CD4-positive, alpha-beta T cell treated with Interleukin-17A for 1 hour (primary cell): ENCODE measurements around the gene MS4A15.

Experiments used
- DNase-seq: peaks from one replicate; pipeline ENCODE4 v3.0.0-alpha.2; 2020

The MS4A15 gene

DNA sequence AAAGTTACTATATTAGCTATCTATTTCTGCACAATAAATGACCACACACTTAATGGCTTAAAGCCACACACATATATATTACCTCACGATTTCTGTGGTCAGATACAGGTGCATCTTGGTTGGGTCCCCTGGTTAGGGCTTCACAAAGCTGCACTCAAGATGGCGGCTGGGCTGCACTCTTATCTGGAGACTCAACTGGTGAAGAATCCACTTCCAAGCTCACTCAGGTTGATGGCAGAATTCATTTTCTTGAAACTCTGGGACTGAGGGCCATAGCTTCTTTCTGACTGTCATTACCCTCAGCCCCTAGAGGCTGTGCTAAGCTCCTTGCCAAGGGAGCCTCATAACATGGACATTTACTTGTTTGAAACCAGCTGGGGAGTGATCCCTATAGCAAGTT is 23.4 kb downstream of the MS4A15 start:
- DNase-seq: no peak

DNA sequence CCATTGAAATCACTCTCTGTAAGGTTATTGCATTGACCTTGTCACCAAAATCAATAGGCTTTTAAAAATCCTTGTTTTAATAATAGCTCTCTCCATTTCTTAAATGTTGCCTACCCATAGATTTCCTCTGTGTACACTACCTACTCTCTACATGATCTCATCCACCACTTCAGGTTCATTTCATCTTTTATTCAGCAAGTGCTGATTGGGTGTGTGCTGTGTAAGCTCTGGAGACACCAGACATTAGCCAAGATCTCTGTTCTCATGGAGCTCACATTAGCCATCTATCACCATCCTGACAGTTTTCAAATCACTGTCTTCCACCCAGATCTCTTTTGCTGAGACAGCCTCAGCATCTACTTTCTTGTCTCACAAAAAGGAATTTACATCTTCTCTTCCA is 24.1 kb downstream of the MS4A15 start:
- DNase-seq: no peak

DNA sequence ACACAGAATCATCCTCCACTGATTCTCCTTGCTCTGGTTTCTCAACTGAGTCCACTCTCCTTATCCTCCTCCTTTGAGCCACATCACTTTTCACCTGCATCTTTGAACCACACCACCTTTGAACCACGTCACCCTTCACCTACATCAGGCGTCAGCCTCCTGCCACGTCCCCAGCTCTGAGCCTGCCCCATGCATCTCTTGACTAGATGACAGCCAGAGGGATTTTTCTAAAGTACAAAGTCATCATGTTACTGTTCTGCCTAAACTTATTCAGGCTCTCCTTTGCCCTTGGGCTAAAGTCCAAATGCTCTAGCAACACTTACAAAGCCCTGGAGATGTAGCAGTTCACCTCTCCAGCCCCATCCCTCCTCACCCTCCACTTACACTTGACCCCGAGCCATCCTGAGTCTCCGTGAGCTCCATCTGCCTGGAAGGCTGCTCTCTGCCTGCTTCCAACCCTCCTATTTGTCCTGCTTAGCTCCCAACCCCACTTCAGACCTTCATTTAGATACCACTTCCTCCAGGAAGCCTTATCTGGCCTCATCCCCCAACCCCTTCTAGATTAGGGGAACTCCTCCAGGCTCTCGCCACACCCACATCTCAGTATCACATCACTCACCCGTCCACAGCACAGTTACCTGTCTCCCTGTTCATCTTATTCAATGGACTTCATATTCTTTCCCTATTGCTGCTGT is 24.8 kb downstream of the MS4A15 start:
- no peak for DNase-seq

DNA sequence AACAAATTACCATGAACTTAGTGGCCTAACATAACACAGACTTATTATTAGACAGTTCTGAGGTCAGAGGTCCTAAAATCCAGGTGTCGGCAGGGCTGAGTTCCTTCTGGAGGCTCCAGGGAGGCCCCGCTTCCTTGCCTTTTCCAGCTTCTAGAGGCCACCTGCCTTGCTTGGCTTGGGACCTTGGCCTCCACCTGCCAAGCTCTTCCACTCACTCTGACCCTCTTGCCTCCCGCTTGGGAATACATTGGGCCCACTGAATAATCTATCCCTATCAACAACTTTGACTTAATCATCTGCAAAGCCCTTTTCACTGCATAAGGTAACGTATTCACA is 25.3 kb downstream of the MS4A15 start:
- DNase-seq: no peak

DNA sequence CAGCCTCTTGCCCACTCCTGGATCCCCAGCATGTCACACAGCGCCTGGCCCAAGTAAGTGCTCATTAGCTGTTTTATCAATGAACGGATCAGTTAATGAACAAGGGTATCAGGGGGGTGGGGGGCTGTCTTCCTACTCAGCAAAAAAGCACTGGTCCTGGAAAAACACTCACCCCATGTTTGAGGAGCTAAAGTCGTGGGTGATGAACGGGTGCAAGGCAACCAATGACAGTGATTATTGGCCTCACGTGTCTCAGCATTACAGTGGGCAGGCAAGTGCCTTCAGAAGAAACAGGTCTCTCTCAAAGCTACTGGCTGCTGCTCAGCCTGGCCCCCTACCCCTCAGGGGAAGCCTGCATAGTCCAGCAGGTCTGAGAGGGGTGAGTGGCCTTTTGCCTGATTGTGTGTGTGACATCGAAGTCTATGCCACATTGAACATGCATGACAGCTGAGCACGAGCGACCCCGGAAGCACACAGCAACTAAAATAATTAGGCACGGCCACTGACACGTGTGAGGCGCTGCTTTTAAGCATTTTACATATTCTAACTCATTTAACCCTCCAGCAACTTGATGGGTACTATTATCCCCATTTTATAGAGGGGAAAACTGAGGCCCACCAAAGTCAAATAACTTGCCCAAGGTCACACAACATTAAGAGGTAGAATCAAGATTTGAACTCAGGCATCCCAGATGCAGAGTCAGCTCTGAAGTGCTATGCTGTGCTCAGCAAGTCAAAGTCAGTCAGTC is 25.9 kb downstream of the MS4A15 start:
- DNase-seq: no peak

DNA sequence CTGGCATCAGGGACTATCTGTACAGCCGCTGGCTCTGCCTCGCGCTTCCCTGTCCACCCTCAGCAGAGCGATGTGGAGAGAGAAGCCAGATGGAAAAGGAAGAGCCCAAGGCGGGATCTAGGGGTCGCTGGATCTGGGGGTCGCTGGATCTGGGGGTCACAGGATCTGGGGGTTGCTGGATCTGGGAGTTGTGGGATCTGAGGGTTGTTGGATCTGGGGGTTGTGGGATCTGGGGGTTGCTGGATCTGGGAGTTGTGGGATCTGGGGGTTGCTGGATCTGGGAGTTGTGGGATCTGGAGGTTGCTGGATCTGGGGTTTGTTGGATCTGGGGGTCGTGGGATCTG is 26.4 kb downstream of the MS4A15 start:
- no peak for DNase-seq

DNA sequence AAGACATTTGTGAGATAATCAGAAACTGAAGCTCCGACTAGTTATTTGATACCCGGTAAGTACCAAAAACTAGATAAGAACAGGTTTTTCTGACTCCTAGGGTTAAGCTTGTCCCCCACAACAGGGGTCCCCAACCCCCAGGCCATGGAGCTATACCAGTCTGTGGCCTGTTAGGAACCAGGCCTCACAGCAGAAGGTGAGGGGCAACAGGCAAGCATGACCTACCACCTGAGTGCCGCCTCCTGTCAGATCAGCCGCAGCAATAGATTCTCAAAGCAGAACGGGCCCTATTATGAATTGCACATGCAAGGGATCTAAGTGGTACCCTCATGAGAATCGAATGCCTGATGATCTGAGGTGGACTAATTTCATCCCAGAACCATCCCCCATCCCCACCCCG is 27.2 kb downstream of the MS4A15 start:
- no peak for DNase-seq

DNA sequence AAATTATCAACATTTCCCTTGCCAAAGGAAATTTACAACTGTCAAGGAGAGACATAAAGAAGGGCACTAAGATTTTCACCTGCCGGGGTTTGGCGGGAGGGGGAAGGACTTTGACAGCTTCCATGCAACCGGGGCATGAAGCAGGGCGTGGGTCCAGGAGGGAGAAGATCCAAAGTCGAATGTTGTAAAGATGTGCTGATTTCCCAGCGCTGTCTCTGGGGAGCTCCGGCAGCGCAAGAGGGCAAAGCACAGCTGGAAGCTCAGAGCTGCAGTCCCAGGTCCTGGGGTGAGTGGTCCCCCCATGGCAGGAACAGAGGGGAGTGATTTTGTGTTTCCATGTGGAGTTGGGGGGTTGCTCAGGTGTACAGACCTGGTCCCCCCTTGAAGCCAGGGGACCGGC is 28.5 kb downstream of the MS4A15 start, which contains the start of gene MS4A10:
Gene MS4A10 (plus strand): TSS at position 198 of the 400 bp plus-strand sequence. CDS start 5,003 bp downstream, outside the sequence.
- DNase-seq: no peak

DNA sequence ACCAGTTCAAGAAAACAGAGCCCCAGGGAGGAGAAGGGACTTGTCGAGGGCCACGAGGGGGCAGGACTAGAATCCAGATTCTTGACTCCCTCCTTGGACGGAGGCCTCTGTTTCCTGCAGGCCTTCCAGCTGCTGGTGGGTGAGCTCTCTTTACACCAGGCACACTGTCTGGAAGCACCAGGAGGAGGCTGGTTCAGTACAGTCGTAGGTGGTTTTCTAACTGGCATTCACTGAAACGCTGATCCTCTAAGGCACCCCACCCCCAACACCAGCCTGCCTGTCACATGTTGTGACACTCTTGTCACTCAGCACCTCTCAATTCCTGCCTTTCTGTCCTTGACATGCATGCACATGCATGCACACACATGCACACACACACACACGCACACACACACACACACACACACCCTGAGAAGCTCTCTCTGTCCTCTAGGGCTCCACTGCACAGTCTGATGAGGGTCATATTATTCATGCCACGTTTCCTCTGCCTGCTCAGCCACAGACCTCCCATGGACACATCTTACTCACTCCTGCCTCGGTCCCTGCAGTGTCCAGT is 29.2 kb downstream of the MS4A15 start:
- DNase-seq: no peak

DNA sequence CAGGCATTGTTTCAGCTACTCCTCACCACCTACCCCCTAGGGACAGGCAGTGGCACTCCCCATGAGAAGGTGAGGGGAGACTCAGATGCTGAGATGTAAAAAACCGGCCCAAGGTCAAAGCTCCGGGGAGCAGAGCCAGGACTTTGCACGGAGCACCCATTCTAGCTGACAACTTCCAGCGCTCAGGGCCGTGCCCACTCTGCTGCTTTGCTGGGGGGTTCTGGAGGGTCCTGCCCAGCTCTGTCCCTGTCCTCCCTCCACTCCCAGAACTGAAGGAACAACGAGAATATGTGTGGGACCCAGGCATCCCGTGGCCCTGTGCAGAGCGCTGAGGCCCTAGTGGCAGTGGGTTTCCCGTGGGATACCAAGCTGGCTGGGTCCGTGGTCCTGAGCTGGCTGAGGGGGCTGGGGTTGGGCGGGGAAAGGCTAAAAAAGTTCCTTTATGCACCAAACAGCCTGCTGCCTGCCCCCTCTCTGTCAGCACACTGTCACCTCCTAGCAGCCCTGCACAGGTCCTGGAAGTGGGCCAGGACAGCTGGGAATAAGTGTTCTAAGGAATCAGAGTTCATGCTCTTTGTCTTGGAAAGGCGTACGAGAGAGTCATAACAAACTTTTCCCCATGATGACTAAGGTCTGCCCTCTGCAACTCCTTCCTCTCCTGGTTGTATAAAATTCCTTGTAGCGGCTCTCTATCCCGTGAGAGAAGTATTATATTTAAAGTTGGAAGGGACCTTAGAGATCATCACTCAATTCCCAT is 30.3 kb downstream of the MS4A15 start:
- no peak for DNase-seq

DNA sequence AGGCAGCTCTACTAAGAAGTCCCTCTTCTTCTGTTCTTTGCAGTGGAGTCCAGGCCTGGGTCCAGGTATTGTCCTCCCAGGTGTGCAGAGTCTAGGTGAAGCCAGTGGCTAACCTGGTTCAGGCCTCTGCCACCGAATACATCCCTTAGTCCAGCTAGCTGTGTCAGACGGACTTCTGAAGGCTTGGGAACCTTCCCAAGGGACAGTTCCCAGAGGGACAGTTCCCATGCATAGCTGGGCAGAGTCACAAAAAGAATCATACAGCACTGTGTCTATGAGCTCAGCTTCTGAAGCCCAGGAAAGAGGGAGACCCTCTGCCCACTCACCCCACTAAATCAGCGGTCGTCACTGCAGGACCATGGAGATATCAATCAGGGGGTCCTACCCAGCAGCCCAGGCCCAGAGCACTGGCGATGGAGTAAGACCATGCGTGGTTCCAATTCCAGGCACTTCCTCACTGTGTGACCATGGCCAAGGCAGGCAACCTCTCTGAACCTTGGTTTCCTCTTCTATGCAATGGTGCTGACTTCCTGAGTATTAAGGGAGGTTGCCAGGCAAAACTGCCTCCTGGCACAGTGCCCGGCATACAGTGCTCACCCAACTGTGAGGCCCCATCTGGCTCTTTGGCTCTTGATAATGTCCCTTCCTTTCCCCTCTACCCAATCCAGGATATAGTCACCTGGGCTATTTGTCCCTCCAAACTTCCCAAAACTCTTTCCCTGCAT is 31.9 kb downstream of the MS4A15 start:
- no peak for DNase-seq

DNA sequence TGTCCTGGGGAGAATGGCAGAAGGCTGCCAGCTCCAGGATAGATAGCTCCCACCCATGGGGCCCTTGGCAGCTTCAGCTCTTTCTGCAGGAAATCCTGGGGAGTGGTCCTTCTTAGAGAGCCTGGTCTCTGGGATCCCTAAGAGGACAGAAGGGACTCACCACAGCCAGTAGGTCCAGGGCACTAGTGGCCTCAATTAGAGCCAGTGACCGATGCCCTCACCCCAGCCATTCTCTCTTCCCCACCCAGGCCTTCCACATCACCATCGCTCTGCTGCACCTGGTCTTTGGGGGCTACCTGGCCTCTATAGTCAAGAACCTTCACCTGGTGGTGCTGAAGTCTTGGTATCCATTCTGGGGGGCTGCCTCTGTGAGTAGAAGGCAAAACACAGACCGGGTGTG is 34.1 kb downstream of the MS4A15 start:
- DNase-seq: no peak

DNA sequence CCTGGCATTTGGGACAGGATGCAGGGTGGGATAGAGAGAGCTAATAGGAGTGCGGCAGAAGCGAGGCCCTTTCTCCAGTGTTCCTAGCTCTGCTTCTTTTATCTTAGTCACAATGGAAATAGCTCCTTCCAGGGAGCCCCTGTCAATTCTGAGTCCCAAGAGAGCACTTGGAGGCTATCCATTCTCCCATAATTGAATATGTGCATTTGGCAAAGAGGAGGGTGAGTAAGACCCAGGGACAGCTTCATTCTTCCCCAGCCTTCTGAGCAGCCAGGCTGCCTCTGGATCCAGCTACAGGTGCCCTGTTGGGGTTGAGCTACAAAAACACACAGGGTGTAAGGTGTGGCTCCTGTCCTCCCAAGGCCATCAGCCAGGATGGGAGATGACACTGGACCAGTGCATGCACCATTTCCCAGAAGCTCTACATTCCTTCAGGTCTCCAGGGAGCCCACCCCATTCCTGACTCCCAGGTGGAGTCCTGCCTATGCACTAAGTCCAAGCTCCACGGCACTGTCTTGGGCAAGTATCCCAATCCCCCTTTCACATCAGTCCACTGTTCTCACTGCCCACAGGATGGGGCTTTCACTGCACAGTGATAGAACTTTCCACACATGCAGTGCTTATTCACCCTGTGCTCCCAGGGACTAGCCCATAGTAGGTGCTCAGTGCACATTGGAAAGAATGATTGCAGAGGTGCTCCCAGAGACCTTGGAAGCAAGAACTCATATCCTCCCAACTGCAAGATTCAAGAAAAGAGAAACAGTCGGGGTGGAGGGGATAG is 34.7 kb downstream of the MS4A15 start:
- no peak for DNase-seq

DNA sequence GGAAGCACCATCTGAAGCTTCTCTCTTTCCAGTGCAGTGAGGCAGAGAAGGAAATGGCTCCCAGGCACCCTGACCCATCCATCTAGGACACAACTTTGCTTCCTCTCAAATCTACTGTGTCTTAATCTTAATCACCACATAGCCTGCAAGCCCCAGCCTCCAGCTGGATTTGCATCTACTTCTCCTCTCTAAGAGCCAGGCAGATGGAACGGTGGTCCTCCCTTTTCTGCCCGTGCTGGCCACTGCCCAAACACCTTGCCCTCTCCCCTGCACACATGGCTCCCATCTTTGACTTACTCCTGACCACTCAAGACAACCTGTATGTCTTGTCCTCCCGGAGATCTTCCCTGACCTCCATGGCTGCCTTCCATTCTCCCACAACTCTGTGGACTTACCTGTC is 35.9 kb downstream of the MS4A15 start:
- no peak for DNase-seq

DNA sequence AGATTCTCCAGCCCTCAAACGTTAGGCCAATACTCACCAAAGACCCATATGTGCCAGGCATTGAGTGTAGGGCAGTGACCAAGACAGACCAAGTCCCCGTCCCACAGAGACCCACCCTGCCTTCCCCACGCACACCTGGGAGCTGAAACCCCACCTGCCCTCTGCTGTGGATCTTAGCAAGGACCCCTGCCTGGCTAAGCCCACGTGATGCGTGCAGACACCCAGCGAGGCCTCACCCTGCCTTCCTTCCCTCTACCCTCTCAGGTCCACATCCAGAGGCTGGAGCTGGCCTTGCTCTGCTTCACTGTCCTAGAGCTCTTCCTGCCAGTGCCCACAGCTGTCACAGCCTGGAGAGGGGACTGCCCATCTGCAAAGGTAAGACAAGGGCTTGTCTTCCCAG is 38.6 kb downstream of the MS4A15 start:
- DNase-seq: no peak

DNA sequence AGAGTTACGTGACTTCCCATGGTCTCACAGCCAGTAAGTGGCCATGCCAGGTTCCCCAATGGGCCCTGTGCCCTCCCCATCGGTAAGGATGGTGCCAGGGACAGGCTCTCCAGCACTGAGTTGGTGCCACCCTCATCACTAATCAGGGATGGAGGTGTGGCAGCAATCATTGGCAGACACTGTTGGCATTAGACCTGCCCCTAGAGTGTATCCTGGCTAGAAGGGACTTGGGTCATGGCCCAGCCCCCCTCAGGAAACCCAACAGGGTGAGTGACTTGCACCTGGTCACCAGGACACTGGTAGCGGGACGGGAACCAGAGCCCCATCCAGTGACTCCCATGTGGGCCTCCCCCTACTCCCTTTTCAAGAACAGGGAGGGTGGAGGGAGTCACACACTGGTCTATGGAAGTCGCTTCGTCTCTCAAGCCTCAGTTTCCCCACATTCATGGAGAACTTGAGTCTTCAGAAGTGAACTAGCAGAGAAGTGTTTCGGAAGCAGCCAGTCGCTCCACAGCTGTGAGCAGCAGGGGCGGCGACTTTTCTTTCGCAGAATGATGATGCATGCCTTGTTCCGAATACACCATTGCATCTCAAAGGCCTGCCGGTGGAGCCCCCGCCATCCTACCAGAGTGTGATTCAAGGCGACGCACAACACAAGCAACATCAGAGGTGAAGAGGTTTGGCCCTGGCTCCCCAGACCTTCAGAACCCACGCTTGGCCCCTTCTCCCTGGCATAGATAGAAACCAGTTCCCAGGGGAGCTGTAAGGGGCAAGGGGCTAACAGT is 41.4 kb downstream of the MS4A15 start:
- no peak for DNase-seq

DNA sequence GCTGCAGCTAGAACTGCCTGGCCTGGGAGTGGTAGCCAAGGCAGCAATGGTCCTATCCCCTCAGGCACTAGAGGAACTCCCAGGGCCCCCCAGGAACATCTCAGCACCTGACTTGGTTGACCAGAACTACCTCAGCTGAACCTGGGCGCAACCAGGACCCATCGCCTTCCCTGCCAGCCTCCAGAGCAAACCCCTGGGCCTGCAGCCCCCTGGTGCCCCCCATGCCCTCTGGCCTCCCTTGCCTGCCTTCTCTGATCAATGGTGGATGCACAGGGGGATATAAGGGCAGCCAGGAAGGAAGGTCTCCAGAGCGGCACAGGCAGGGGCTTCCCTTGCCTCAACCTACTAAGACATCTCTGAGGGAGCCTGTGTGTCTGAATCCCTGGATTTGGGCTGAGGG is 42.0 kb downstream of the MS4A15 start:
- DNase-seq: no peak

DNA sequence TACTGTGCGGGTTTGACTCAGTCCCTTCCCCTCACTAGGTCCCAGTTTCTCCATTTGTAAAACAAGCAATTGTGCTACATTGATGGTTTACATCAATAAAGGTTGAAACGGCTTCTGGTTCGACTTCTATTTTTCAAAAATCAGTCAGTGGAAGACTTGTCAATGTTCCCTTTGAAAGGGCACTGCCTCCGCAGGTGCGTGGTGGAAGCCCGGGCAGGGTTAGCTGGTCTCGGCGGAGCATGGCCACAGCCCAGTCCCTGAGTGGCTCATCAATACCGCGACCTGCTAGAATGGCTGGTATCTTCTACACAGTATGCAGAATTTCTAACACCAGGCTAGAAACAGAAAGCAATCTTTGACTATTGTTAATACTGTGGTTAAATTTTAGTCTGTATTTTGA is 44.5 kb downstream of the MS4A15 start:
- DNase-seq: no peak

DNA sequence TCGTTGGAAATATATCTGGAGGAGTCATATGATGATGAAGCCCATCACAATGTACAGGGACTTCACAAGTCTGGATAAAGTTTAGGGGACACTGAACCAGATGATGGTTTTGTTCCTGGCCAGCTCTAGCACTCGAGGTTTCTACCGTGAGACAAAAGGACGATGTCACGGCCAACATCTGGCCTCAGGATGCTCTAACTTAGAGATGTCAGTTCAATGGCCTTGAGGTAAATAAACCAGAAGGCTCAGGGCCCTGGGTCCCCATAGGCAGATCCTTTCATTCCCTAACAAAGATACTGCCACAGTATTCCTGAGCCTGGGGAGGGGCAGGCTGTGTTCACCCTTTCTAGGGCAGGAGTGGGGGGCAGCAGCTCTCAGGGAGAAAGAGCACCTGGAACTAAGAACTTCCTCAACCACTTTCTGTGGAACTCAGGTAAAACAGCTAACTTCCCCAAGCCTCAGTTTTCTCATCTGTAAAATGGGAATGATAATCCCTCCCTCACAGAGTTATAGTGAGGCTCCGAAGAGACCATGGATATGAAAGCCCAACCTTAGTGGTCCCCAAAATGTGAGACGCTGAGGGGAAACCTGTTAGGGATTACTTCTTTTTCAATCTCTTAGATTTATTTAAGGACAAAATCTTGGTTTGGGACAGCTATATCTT is 46.7 kb downstream of the MS4A15 start:
- no peak for DNase-seq

DNA sequence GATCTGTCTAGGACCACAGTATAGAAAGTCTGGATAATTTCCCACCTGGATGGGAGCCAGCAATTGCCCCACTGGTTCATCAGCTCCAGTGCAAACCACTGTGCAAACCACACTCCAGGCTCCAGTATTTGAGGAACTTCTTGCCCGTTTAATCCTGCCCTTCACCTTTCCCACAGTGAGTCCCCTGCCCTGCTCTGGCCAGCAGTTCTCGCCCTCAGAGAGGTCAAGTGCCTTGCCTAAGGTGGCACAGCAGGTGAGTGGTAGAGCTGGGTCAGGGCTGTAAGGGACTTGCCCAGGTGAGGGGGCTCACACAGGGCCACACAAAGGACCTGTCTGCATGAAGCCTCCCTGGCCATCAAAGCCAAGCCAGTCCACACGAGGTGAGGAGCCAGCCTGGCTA is 52.6 kb downstream of the MS4A15 start:
- DNase-seq: no peak

DNA sequence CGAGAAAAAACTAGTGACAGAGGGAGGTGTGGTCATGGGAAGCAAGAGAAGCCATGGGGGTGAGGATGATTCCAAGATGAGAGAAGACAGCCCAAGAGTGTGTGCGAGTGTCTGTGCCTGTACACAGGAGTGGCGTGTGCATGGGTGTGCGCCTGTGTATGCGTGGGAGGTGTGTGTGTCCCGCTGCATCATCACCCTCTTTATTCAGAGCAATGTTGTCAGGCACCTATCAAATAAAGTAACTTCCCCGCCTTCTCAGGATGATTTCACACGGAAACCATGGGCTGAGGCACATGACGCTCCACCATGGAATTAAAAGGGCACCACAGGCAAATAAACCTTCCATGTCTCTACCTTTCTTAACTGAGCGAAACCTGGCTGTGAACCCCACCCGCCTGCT is 53.0 kb downstream of the MS4A15 start:
- no peak for DNase-seq
